K562 (cell line): ENCODE data around the gene PPP1R3E. TPM values are rescaled to one million over a fixed set of nuclear protein-coding genes. Genes with fewer than 3 reads are reported as not detected.
A peak's percentile ranks its signal among the peaks of the same experiment; 100 is the strongest.

Experiments used
- ARID2 ChIP-seq: fragments of 450-650 bp; IDR thresholded peaks from 2 replicates; pipeline ENCODE4 v1.6.1; 2017; ENCODE audit warnings: antibody characterized with exemption, mild to moderate bottlenecking
- CBFA2T2 ChIP-seq: fragments of 450-650 bp; conservative IDR thresholded peaks from 2 replicates; pipeline ENCODE4 v1.6.1; 2017; ENCODE audit warnings: mild to moderate bottlenecking
- FOXM1 ChIP-seq, 2 experiments: fragments of 450-650 bp in 1 of 2; sonication (generic) in 1 of 2; formaldehyde crosslinking in 1 of 2; IDR thresholded peaks; 2 replicates each; pipeline versions ENCODE4 v1.6.1 to v1.9.0; 2017 to 2022; ENCODE audit warnings: low read depth in 2 of 2, mild to moderate bottlenecking in 2 of 2, missing genetic modification reagents in 1 of 2, moderate library complexity in 1 of 2
- HNRNPK ChIP-seq: fragments of 200-400 bp; formaldehyde crosslinking; IDR thresholded peaks from one replicate; pipeline ENCODE4 v1.6.1; 2018; ENCODE audit warnings: mild to moderate bottlenecking, low read depth, low read length; ENCODE audit not compliant: poor library complexity, severe bottlenecking
- MYC ChIP-seq, 2 experiments: fragments of 250-450 bp in 1 of 2; sonication (Bioruptor Pico) in 1 of 2; IDR thresholded peaks; 2 replicates each; pipeline versions ENCODE4 v1.5.1 to v1.6.1; 2012 to 2021; ENCODE audit warnings: low read depth in 2 of 2, borderline replicate concordance in 1 of 2, improper control_type of control experiment in 1 of 2, low read length in 1 of 2, mild to moderate bottlenecking in 1 of 2, moderate library complexity in 1 of 2
- NRF1 ChIP-seq, 2 experiments: fragments of 450-650 bp; IDR thresholded peaks in 1 of 2; conservative IDR thresholded peaks in 1 of 2; 2 replicates each; pipeline ENCODE4 v1.6.1; 2014; ENCODE audit warnings: mild to moderate bottlenecking in 2 of 2
- polyA plus RNA-seq, 8 experiments: library from polyadenylated mRNA; depleted of rRNA in 4 of 8; stranded (reverse) in 5 of 8; unstranded in 3 of 8; fragments of >200 nt; fragmentation: Nextera tagmentation in 2 of 8; fragmentation: Illumina TruSeq in 1 of 8; extraction: Ambion mirVana in 2 of 8; extraction: Trizol in 1 of 8; gene quantifications; 2 replicates each; pipeline versions ENCODE4 v1.2.1 to v1.2.3, GENCODE V29; 2011 to 2014; ENCODE audit warnings: inconsistent platforms in 1 of 8, missing spikeins in 1 of 8
- total RNA-seq, 7 experiments: library from RNA; depleted of rRNA in 6 of 7; stranded (reverse); fragments of >200 nt in 6 of 7; fragmentation: Illumina TruSeq in 2 of 7; extraction: Trizol in 2 of 7; gene quantifications; 2 replicates each; pipeline versions ENCODE4 v1.2.1 to v1.2.3, GENCODE V29; 2011 to 2021; ENCODE audit warnings: low replicate concordance in 1 of 7
- TF ChIP-seq, protein P1 (sequence below): fragments of 200-800 bp; sonication (Bioruptor generic); IDR thresholded peaks from 2 replicates; pipeline ENCODE4 v1.6.1; 2017; ENCODE audit warnings: missing genetic modification characterization, missing compliant biosample characterization

Gene PPP1R3E
- total and polyA plus RNA-seq, 9 of the 15 experiments (the other 6 are each of a cell fraction or from before 2014, with no cell fraction given), result 3.2 to 18.4 (median 7.6) TPM

DNA sequence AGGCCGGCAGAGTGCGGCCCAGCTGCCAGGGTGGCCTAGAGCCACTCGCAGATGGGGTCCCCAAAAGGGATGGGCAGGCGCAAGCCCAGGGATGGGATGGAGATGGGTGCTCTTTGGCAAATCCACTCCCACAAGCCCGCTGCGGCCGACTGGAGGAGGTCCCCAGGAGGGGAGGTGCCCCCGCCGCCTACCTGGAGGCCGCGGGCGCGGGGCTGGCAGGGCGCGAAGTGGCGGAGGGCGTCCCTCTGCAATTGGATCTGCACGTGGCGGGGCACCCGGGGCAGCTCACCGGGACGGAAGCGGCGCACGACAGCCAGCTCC, 730 bp downstream of the PPP1R3E start (continued):
- peak; percentile 2 for TF ChIP-seq HNRNPK
- TF ChIP-seq, protein P1, sequence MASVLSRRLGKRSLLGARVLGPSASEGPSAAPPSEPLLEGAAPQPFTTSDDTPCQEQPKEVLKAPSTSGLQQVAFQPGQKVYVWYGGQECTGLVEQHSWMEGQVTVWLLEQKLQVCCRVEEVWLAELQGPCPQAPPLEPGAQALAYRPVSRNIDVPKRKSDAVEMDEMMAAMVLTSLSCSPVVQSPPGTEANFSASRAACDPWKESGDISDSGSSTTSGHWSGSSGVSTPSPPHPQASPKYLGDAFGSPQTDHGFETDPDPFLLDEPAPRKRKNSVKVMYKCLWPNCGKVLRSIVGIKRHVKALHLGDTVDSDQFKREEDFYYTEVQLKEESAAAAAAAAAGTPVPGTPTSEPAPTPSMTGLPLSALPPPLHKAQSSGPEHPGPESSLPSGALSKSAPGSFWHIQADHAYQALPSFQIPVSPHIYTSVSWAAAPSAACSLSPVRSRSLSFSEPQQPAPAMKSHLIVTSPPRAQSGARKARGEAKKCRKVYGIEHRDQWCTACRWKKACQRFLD (CRISPR knock-in tag), result 0 out of 2 replicates have a peak, but pooled peaks have one; percentile 68
- TF ChIP-seq MYC (IDR thresholded peaks at IDR 0.05; ENCODE audit: low read depth, low read length), result peak; percentile 39; the same call in 1 of the 2 replicates
- peak; percentile 73; the same call in 1 of the 2 replicates for TF ChIP-seq MYC (CRISPR knock-in tag; IDR thresholded peaks at IDR 0.05; ENCODE audit: borderline replicate concordance, low read depth)
- no peak for TF ChIP-seq CBFA2T2
- TF ChIP-seq ARID2, result no peak
- no peak; a peak in 2 of 4 replicates for TF ChIP-seq NRF1 (conservative IDR thresholded peaks at IDR 0.05 in 1 of 2, IDR thresholded peaks at IDR 0.05 in 1 of 2)
- no peak for TF ChIP-seq FOXM1 (IDR thresholded peaks at IDR 0.05; ENCODE audit: low read depth)
- no peak; the same call in 1 of the 2 replicates for TF ChIP-seq FOXM1 (CRISPR knock-in tag; IDR thresholded peaks at IDR 0.05; ENCODE audit: low read depth)
